SK-N-MC (cell line): Measurements from ENCODE around the gene PLPP3.
A peak's percentile ranks its signal among the peaks of the same experiment; 100 is the strongest.
"Not testable (repeated sequence)": the region's sequence is repeated elsewhere in the genome, so short reads cannot be mapped to it uniquely, and the experiment has no call there.

Source experiments
- DNase-seq: peaks from one replicate; pipeline ENCODE4 v3.0.0-alpha.2; 2011; ENCODE audit warnings: low read depth, low spot score
- H3K27ac ChIP-seq: fragments of 200-600 bp; sonication (generic); 2 replicates; pipeline ENCODE4 v1.5.1; 2016; ENCODE audit warnings: mixed run types
- H3K36me3 ChIP-seq: fragments of 200-600 bp; sonication (generic); 2 replicates; pipeline ENCODE4 v1.6.1; 2017; ENCODE audit warnings: antibody characterized with exemption, low read length, mixed read lengths; ENCODE audit not compliant: insufficient read depth
- H3K4me3 ChIP-seq: fragments of 200-600 bp; sonication (generic); 2 replicates; pipeline ENCODE4 v1.5.1; 2016
- H3K9ac ChIP-seq: fragments of 200-600 bp; sonication (generic); 2 replicates; pipeline ENCODE4 v1.8.0; 2017; ENCODE audit warnings: mixed run types, mixed read lengths; ENCODE audit not compliant: insufficient read length
- H3K9me3 ChIP-seq: fragments of 200-600 bp; sonication (generic); 2 replicates; pipeline ENCODE4 v1.6.1; 2017; ENCODE audit warnings: low read depth, mild to moderate bottlenecking, antibody characterized with exemption, low read length, moderate library complexity, mixed read lengths
- EZH2 ChIP-seq: fragments of 200-600 bp; sonication (generic); IDR thresholded peaks from one replicate; pipeline ENCODE4 v1.6.1; 2017; ENCODE audit warnings: antibody characterized with exemption
- FOXP2 ChIP-seq: optimal IDR thresholded peaks from 2 replicates; pipeline ENCODE3; 2011; ENCODE audit warnings: mild to moderate bottlenecking, moderate library complexity; ENCODE audit not compliant: insufficient read depth; ENCODE audit errors: extremely low read length, control extremely low read depth
- POLR2AphosphoS5 ChIP-seq: IDR thresholded peaks from 2 replicates; pipeline ENCODE4 v1.6.1; 2012; ENCODE audit warnings: mild to moderate bottlenecking, low read depth, low read length, borderline replicate concordance

Gene PLPP3

DNA sequence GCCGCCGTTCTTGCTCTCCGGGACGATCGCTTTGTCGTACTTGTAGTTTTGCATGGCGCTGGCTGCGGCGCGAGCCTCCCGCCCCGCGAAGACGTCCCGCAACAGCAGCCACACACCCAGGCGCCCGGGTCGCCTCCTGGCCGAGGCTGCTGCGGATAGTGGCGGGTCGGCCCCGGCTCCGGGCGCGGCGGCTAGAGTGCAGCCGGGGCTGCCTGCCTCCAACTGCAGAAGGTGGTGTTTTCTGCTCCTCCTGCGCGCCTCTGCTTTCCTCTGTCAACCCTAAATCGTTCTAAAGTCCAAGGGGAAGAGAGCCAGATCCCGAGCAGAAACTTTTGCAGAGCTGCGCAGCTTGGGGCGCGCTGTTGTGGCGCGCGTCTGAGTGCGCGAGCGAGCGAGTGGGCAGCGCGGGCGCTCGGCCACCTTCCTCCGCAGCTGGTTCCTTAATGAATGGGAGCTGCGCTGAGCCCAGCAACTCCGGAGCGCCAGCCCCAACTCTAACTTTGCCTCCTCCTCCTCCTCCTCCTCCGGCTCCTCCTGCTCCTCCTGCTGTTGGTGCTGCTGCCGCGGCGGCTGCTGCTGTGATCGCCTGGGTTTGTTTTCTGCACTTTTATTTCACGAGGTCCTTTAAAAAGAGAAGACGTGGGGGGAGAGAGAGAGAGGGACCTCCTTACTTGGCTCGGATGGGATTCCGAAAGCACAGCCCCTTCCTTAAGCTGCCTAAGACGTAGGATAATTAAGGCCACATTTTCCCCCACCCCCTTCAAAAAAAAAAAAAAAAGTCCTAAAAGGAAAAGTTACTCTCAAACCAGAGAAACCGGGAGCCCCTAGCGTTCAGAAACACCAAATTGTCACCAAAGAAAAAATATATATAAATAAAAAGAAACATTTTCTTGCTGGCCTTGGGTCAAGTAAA is at the start of gene PLPP3:
Gene PLPP3 (minus strand): TSS at position 601 of the 913 bp plus-strand sequence. CDS start 547 bp downstream, at position 54.
- H3K4me3 ChIP-seq = peak within 1 kb of the TSS; percentile 80
- no peaks in the 10 kb centered on the region for H3K36me3 ChIP-seq
- peak; percentile 12 for DNase-seq
- H3K9ac ChIP-seq = no peak within 1 kb of the TSS
- no peak within 1 kb of the TSS for H3K27ac ChIP-seq
- TF ChIP-seq FOXP2 = no peak
- no peak for TF ChIP-seq POLR2AphosphoS5
- no peak for TF ChIP-seq EZH2
- H3K9me3 ChIP-seq = no peaks in the 10 kb centered on the region

GRCh38 chr1:56627636-56628039 is 48.3 kb upstream of the PLPP3 start:
- Histone ChIP-seq H3K9ac (no peak overlapping the region), H3K27ac (no peak overlapping the region), H3K36me3 (no peaks in the 10 kb centered on the region), H3K4me3 (no peak overlapping the region), H3K9me3 (no peaks in the 10 kb centered on the region)
- TF ChIP-seq POLR2AphosphoS5 = no peak
- TF ChIP-seq EZH2 = no peak
- no peak for TF ChIP-seq FOXP2
- DNase-seq = no peak

DNA sequence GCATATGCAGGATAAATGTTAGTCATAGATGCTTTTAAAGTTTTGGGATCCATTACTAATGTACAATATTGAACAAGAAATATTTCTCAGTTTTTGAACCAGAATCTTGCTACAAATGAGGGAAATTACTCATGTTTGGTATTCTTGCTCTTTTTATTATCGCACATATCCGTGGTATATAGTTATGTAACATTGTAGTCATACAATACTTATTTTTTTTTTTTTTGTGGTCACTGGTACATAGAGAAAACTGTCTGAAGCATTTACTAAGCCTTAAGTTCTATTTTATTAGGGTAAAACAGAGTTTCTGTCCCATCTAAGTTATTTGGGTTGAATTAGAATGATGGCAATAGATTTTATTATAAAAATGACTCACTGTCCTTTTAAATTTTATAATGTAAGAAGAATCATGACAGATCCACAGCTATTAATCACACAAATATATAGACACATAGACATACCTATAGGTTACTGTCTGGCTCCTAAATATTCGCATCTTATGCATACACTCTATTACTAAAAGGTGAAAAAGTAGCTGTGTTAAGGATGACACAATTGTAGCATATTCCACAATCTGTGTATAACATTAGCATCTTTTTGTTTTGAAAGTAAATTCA is 47.8 kb upstream of the PLPP3 start:
- H3K4me3 ChIP-seq = no peak overlapping the region
- DNase-seq = no peak
- H3K36me3 ChIP-seq = no peaks in the 10 kb centered on the region
- H3K9me3 ChIP-seq = no peaks in the 10 kb centered on the region
- TF ChIP-seq EZH2 = no peak
- no peak for TF ChIP-seq FOXP2
- no peak for TF ChIP-seq POLR2AphosphoS5
- no peak overlapping the region for H3K9ac ChIP-seq
- no peak overlapping the region for H3K27ac ChIP-seq

GRCh38 chr1:56626546-56626945 is 47.2 kb upstream of the PLPP3 start:
- H3K9me3 ChIP-seq = no peaks in the 10 kb centered on the region
- H3K36me3 ChIP-seq = no peaks in the 10 kb centered on the region
- no peak overlapping the region for H3K27ac ChIP-seq
- H3K4me3 ChIP-seq = no peak overlapping the region
- TF ChIP-seq POLR2AphosphoS5 (no peak), EZH2 (no peak), FOXP2 (no peak)
- H3K9ac ChIP-seq = no peak overlapping the region
- no peak for DNase-seq

- H3K4me3 ChIP-seq = no peak overlapping the region
- no peak for DNase-seq
- TF ChIP-seq FOXP2 = no peak
- TF ChIP-seq EZH2 = no peak
- TF ChIP-seq POLR2AphosphoS5 = no peak
- no peaks in the 10 kb centered on the region for H3K36me3 ChIP-seq
- H3K9me3 ChIP-seq = no peaks in the 10 kb centered on the region
- H3K9ac ChIP-seq = no peak overlapping the region
- no peak overlapping the region for H3K27ac ChIP-seq
Measured at GRCh38 chr1:56625819-56626440, 46.6 kb upstream of the PLPP3 start.

DNA sequence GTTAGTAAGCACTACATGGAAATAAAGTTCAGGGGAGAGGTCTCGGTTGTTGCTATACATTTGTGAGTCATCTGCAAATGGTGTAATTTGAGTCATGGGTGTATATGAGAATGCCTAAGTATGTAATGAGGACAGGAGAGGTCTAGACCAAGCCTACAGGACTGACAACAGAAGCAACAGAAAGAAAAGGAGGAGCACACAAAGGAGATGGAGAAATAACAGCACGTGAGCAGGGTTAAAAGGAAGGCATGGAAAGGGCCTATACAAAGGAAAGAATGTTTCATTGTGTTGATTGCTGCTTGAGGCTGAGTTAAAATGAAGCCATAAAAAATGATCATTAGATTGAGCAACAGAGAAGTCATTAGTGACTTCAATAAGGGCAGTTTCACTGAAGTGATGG is 37.8 kb upstream of the PLPP3 start:
- Histone ChIP-seq H3K4me3 (no peak overlapping the region), H3K9me3 (no peaks in the 10 kb centered on the region), H3K36me3 (no peaks in the 10 kb centered on the region), H3K9ac (no peak overlapping the region), H3K27ac (no peak overlapping the region)
- no peak for TF ChIP-seq FOXP2
- TF ChIP-seq EZH2 = no peak
- TF ChIP-seq POLR2AphosphoS5 = no peak
- DNase-seq = no peak

DNA sequence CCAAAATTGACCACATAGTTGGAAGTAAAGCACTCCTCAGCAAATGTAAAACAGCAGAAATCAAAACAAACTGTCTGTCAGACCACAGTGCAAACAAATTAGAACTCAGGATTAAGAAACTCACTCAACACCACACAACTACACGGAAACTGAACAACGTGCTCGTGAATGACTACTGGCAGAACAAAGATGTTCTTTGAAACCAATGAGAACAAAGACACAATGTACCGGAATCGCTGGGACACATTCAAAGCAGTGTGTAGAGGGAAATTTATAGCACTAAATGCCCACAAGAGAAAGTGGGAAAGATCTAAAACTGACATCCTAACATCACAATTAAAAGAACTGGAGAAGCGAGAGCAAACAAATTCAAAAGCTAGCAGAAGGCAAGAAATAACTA is 31.4 kb upstream of the PLPP3 start:
- not testable (repeated sequence) for H3K9ac ChIP-seq, H3K36me3 ChIP-seq, H3K4me3 ChIP-seq, H3K27ac ChIP-seq, H3K9me3 ChIP-seq, DNase-seq

DNA sequence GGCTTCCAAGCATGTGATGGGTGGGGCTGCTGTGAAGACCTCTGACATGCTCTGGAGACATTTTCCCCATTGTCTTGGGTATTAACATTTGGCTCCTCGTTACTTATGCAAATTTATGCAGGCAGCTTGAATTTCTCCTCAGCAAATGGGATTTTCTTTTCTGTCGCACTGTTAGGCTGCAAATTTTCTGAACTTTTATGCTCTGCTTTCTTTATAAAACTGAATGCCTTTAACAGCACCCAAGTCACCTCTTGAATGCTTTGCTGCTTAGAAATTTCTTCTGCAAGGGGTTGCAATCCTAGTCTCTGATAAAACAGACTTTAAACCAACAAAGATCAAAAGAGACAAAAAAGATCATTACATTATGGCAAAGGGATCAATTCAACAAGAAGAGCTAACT is 30.7 kb upstream of the PLPP3 start:
- not testable (repeated sequence) for H3K4me3 ChIP-seq, H3K9me3 ChIP-seq, H3K36me3 ChIP-seq, H3K9ac ChIP-seq, DNase-seq, H3K27ac ChIP-seq

DNA sequence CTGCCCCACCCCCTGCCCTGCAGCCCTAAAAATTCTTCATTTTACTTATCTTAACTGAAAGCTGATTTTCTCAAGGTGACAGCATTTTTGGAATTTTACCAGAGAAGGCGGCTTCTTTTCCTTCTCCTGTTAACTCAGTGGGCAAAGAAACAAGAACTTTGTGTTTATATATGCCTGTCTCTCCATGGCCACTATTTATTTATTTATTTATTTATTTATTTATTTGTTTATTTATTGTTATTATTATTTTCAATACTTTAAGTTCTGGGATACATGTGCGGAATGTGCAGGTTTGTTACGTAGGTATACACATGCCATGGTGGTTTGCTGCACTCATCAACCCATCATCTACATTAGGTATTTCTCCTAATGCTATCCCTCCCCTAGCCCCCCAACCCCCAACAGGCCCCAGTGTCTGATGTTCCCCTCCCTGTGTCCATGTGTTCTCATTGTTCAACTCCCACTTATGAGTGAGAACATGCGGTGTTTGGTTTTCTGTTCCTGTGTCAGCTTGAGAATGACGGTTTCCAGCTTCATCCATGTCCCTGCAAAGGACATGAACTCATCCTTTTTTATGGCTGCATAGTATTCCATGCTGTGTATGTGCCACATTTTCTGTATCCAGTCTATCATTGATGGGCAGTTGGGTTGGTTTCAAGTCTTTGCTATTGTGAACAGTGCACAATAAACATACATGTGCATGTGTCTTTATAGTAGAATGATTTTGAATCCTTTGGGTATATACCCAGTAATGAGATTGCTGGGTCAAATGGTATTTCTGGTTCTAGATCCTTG is 16.2 kb upstream of the PLPP3 start:
- not testable (repeated sequence) for H3K27ac ChIP-seq, DNase-seq, H3K36me3 ChIP-seq, H3K9me3 ChIP-seq, H3K9ac ChIP-seq, H3K4me3 ChIP-seq
